Smooth muscle cell (in vitro differentiated cells): ENCODE results near the gene NGRN. TPM values are rescaled to one million over a fixed set of nuclear protein-coding genes. Genes with fewer than 3 reads are reported as not detected.

Experiments
- DNase-seq: peaks from one replicate; lab custom pipeline; 2025; ENCODE audit not compliant: unreplicated experiment; lab: John Stamatoyannopoulos, UW
- H2AFZ ChIP-seq: fragments of 200-600 bp; sonication (generic); 2 replicates; pipeline ENCODE4 v1.6.0; 2016; ENCODE audit warnings: antibody characterized with exemption, low read depth, mild to moderate bottlenecking
- H3F3A ChIP-seq: fragments of 200-600 bp; sonication (generic); 2 replicates; pipeline ENCODE4 v1.6.0; 2017; ENCODE audit warnings: antibody characterized with exemption, low read depth
- H3K27ac ChIP-seq: fragments of 200-600 bp; sonication (generic); 2 replicates; pipeline ENCODE4 v1.5.1; 2016; ENCODE audit warnings: low read depth, mild to moderate bottlenecking
- H3K27me3 ChIP-seq: fragments of 200-600 bp; sonication (generic); 2 replicates; pipeline ENCODE4 v1.6.1; 2016; ENCODE audit warnings: low read depth, mild to moderate bottlenecking
- H3K36me3 ChIP-seq: fragments of 200-600 bp; sonication (generic); 2 replicates; pipeline ENCODE4 v1.5.1; 2016; ENCODE audit warnings: low read depth
- H3K4me1 ChIP-seq: fragments of 200-600 bp; sonication (generic); 2 replicates; pipeline ENCODE4 v1.5.1; 2016; ENCODE audit warnings: low read depth
- H3K4me2 ChIP-seq: fragments of 200-600 bp; sonication (generic); 2 replicates; pipeline ENCODE4 v1.6.0; 2016; ENCODE audit warnings: mild to moderate bottlenecking
- H3K4me3 ChIP-seq: fragments of 200-600 bp; sonication (generic); 2 replicates; pipeline ENCODE4 v1.5.1; 2016; ENCODE audit warnings: mild to moderate bottlenecking
- H3K79me2 ChIP-seq: fragments of 200-600 bp; sonication (generic); 2 replicates; pipeline ENCODE4 v1.6.0; 2016; ENCODE audit warnings: low read depth, mild to moderate bottlenecking
- H3K9ac ChIP-seq: fragments of 200-600 bp; sonication (generic); 2 replicates; pipeline ENCODE4 v1.6.0; 2016; ENCODE audit warnings: low read depth
- H3K9me3 ChIP-seq: fragments of 200-600 bp; sonication (generic); replicated peaks from 2 replicates; pipeline ENCODE4 v1.5.1; 2016; ENCODE audit warnings: low read depth
- H4K20me1 ChIP-seq: fragments of 200-600 bp; sonication (generic); 2 replicates; pipeline ENCODE4 v1.6.0; 2016; ENCODE audit warnings: low read depth
- WGBS: methylation state at CpG from one replicate; pipeline ENCODE4 v1.1.7; 2016; ENCODE audit warnings: low lambda C conversion rate; 5-methylcytosine and 5-hydroxymethylcytosine counted together
- polyA plus RNA-seq: library from polyadenylated mRNA; unstranded; fragments of >200 nt; fragmentation: Nextera tagmentation; extraction: Ambion mirVana; gene quantifications from 2 replicates; pipeline ENCODE4 v1.2.1, GENCODE V29; 2016
- total RNA-seq: library from RNA; depleted of rRNA; stranded (reverse); fragments of >200 nt; gene quantifications from 2 replicates; pipeline ENCODE4 v1.2.3, GENCODE V29; 2014
- TF ChIP-seq, protein P1 (sequence below): fragments of 200-600 bp; sonication (generic); IDR thresholded peaks from 2 replicates; pipeline ENCODE4 v1.5.1; 2017; ENCODE audit warnings: borderline replicate concordance, mild to moderate bottlenecking, antibody characterized with exemption; ENCODE audit not compliant: insufficient read depth, poor library complexity, severe bottlenecking

The NGRN gene
- total and polyA plus RNA-seq, 2 experiments from 2014 or later: 54.8 to 71.5 TPM

DNA sequence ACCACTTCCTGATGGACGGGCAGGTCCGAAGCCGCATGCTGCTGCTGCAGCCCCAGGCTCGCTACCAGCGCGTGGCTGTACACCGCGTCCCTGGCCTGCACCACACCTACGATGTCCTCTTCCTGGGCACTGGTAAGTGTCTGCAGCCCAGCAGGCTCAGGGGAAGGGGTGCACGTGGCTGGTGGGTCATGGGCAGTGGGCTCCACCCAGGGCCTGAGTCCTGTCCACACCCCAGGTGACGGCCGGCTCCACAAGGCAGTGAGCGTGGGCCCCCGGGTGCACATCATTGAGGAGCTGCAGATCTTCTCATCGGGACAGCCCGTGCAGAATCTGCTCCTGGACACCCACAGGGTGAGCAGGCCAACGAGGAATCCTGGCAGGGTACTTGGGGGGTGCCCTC is 40.4 kb upstream of the NGRN start:
- 95% methylated on average over 17 of the region's 17 CpGs for WGBS
- H3K36me3 ChIP-seq: no peaks in the 10 kb centered on the region

DNA sequence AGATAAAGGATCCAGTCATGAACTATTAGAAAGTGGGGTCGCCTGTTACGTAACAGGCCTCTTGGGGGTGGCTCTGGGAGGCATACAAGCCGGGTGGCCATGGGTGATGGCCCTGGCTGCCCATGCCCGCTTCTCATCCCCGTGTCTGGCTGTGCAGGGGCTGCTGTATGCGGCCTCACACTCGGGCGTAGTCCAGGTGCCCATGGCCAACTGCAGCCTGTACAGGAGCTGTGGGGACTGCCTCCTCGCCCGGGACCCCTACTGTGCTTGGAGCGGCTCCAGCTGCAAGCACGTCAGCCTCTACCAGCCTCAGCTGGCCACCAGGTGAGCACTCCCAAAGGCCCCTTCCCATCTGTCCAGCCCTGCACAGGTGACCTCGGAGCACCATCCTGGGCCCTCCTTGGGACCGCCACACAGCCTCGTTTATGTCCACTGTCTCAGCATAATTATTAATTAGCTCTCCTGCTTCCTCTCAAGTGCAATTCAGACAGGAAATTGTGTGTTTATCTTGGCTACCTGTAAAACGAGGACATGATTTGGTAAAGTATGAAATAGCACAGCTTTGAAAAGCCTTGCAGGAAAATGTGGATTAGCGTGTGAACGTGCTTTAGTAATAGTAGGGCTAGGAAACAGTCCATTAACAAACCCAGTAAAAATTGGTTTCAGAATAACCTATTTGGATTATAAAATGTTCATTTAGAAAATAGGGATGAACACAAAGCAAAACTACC is 39.8 kb upstream of the NGRN start:
- no peaks in the 10 kb centered on the region for H3K27me3 ChIP-seq
- no peaks in the 10 kb centered on the region for H3K79me2 ChIP-seq
- 97% methylated on average over 18 of the region's 18 CpGs for WGBS
- H3K27ac ChIP-seq: no peak overlapping the region
- no peaks in the 10 kb centered on the region for H3F3A ChIP-seq
- no peak overlapping the region for H2AFZ ChIP-seq
- no peak overlapping the region for H3K4me2 ChIP-seq
- no peaks in the 10 kb centered on the region for H4K20me1 ChIP-seq
- TF ChIP-seq, protein P1, sequence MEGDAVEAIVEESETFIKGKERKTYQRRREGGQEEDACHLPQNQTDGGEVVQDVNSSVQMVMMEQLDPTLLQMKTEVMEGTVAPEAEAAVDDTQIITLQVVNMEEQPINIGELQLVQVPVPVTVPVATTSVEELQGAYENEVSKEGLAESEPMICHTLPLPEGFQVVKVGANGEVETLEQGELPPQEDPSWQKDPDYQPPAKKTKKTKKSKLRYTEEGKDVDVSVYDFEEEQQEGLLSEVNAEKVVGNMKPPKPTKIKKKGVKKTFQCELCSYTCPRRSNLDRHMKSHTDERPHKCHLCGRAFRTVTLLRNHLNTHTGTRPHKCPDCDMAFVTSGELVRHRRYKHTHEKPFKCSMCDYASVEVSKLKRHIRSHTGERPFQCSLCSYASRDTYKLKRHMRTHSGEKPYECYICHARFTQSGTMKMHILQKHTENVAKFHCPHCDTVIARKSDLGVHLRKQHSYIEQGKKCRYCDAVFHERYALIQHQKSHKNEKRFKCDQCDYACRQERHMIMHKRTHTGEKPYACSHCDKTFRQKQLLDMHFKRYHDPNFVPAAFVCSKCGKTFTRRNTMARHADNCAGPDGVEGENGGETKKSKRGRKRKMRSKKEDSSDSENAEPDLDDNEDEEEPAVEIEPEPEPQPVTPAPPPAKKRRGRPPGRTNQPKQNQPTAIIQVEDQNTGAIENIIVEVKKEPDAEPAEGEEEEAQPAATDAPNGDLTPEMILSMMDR: no peak
- no peak for DNase-seq
- H3K9me3 ChIP-seq: no peaks in the 10 kb centered on the region
- H3K4me3 ChIP-seq: no peak overlapping the region
- no peak overlapping the region for H3K9ac ChIP-seq
- no peaks in the 10 kb centered on the region for H3K4me1 ChIP-seq
- no peaks in the 10 kb centered on the region for H3K36me3 ChIP-seq

More for the DNA sequence above, 40.4 kb upstream of the NGRN start:
- TF ChIP-seq, protein P1: no peak
- Histone ChIP-seq H3F3A (no peaks in the 10 kb centered on the region), H3K27ac (no peak overlapping the region), H3K9me3 (no peaks in the 10 kb centered on the region), H3K27me3 (no peaks in the 10 kb centered on the region), H2AFZ (no peak overlapping the region), H3K4me2 (no peak overlapping the region), H3K9ac (no peak overlapping the region), H4K20me1 (no peaks in the 10 kb centered on the region), H3K4me1 (no peaks in the 10 kb centered on the region), H3K79me2 (no peaks in the 10 kb centered on the region), H3K4me3 (no peak overlapping the region)
- no peak for DNase-seq

DNA sequence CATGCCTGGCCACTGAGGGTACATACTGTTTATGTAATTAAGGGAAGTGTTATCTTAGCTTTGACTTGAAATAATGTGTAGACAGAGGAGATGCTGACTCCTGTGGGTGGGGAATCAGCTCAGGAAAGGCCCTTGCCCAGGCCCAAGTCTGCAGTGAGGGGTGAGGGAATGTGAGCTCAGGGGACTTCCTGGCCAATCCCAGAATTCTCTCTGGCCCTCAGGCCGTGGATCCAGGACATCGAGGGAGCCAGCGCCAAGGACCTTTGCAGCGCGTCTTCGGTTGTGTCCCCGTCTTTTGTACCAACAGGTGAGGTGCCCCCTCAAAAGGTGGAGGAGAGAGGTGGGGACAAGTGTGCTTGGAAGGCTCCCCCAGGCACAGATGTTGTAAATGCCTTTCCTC is 38.1 kb upstream of the NGRN start:
- H3K9ac ChIP-seq: no peak overlapping the region
- no peak overlapping the region for H2AFZ ChIP-seq
- H3K9me3 ChIP-seq: no peaks in the 10 kb centered on the region
- peaks cover 2% of the 10 kb centered on the region for H4K20me1 ChIP-seq
- WGBS: 92% methylated on average over 7 of the region's 7 CpGs
- no peaks in the 10 kb centered on the region for H3K79me2 ChIP-seq
- H3K4me1 ChIP-seq: no peaks in the 10 kb centered on the region
- H3K27me3 ChIP-seq: no peaks in the 10 kb centered on the region
- H3K4me3 ChIP-seq: no peak overlapping the region
- H3K27ac ChIP-seq: no peak overlapping the region
- DNase-seq: no peak
- no peaks in the 10 kb centered on the region for H3K36me3 ChIP-seq
- no peaks in the 10 kb centered on the region for H3F3A ChIP-seq
- TF ChIP-seq, protein P1: no peak
- no peak overlapping the region for H3K4me2 ChIP-seq
